Measurements from ENCODE around the gene RANBP10. TPM values are rescaled to one million over a fixed set of nuclear protein-coding genes. Genes with fewer than 3 reads are reported as not detected.

The RANBP10 gene
- total RNA-seq, 1 donor, result 8.6 TPM

DNA sequence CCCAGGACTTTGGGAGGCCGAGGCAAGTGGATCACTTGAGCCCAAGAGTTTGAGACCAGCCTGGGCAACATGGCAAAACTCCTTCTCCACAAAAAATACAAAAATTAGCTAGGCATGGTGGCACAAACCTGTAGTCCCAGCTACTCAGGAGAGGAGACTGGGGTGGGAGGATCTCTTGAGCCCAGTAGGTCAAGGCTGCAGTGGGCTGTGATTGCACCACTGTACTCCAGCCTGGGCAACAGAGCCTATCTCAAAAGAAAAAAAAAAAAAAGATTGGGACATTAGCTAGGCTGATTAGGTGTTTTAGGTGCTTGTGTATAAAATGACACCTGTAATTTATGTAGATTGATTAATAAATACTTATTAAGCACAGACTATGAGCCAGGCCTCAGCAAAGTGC is 97.3 kb downstream of the RANBP10 start:
- TF ChIP-seq, protein P1, sequence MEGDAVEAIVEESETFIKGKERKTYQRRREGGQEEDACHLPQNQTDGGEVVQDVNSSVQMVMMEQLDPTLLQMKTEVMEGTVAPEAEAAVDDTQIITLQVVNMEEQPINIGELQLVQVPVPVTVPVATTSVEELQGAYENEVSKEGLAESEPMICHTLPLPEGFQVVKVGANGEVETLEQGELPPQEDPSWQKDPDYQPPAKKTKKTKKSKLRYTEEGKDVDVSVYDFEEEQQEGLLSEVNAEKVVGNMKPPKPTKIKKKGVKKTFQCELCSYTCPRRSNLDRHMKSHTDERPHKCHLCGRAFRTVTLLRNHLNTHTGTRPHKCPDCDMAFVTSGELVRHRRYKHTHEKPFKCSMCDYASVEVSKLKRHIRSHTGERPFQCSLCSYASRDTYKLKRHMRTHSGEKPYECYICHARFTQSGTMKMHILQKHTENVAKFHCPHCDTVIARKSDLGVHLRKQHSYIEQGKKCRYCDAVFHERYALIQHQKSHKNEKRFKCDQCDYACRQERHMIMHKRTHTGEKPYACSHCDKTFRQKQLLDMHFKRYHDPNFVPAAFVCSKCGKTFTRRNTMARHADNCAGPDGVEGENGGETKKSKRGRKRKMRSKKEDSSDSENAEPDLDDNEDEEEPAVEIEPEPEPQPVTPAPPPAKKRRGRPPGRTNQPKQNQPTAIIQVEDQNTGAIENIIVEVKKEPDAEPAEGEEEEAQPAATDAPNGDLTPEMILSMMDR (IDR thresholded peaks at IDR 0.05; ENCODE audit: insufficient read depth, low read depth, low read length), result no peak
- no peak for DNase-seq (ENCODE audit: low read depth)
- no peak overlapping the region for H3K4me3 ChIP-seq (ENCODE audit: low read depth, low read length)

DNA sequence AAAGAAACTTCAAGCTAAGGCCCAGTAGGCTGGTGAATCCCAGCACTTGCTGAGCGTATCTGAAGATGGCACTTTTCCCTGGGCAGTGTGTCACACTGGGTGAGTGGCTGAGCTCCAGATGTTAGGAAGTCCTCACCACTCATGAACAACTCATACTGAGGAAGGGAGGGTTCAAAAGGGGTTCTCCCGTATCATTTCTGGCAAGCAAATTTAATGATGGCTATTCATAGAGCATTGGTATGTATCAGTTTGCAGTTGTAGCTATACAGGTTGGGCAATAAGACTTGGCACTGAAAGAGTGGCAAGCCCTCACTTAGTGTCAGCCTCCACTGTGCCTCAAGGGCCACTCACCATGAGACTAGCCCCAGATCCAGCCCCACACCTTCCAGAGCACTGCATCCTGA is 98.0 kb downstream of the RANBP10 start:
- TF ChIP-seq, protein P1 (IDR thresholded peaks at IDR 0.05; ENCODE audit: insufficient read depth, low read depth, low read length), result no peak
- H3K4me3 ChIP-seq (ENCODE audit: low read depth, low read length), result no peak overlapping the region
- DNase-seq (ENCODE audit: low read depth), result no peak

DNA sequence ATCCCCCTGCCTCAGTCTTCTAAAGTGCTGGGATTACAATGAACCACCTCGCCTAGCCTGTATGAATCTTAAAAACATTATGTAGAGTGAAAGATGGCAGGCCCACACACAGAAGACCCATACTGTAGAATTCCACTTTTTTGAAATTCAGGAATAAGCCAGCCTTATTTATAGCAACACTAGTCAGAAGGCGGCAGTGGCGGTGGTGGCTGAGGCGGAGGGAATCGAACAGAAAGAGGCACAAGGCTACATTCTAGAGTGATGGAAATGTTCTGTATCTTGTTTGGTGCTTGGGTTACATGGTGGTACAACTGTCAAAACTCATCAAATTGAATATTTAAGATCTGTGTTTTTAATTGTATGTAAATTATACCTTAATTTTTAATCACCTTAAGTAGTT is 98.6 kb downstream of the RANBP10 start:
- TF ChIP-seq, protein P1 (IDR thresholded peaks at IDR 0.05; ENCODE audit: insufficient read depth, low read depth, low read length), result no peak
- DNase-seq (ENCODE audit: low read depth), result no peak
- no peak overlapping the region for H3K4me3 ChIP-seq (ENCODE audit: low read depth, low read length)

DNA sequence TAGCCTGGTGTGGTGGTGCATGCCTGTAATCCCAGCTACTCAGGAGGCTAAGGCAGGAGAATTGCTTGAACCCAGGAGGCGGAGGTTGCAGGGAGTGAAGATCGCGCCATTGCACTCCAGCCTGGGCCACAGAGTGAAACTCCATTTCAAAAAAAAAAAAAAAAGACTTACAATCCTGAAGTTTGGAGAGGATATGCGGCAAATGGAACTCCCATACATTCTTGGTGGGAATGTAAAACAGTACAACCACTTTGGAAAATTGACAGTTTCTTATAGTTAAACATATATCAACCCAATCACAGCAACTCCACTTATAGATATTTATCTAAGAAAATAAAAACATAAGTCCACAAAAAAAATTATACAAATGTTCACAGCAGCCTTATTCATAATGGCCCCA is 99.2 kb downstream of the RANBP10 start:
- TF ChIP-seq, protein P1 (IDR thresholded peaks at IDR 0.05; ENCODE audit: insufficient read depth, low read depth, low read length), result no peak
- no peak overlapping the region for H3K4me3 ChIP-seq (ENCODE audit: low read depth, low read length)
- no peak for DNase-seq (ENCODE audit: low read depth)

DNA sequence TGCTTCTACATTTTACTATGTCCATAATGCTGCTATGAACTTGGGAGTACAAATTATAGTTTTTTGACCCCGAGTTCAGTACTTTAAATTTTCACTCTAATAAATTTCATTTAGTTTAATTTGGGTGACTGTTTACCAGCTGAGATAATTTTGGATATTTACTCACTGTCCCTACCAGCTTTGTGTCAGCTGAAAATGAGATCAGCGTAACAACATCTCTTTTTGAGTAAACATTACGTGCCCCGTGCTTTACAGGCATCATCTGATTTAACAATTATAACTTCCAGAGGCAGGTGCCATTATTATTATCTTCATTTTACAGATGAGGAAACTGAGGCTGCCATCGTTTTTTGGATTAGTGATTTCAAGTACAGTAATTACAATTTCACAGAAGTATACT is 102.2 kb downstream of the RANBP10 start:
- H3K4me3 ChIP-seq (ENCODE audit: low read depth, low read length), result no peak overlapping the region
- TF ChIP-seq, protein P1 (IDR thresholded peaks at IDR 0.05; ENCODE audit: insufficient read depth, low read depth, low read length), result no peak
- no peak for DNase-seq (ENCODE audit: low read depth)

DNA sequence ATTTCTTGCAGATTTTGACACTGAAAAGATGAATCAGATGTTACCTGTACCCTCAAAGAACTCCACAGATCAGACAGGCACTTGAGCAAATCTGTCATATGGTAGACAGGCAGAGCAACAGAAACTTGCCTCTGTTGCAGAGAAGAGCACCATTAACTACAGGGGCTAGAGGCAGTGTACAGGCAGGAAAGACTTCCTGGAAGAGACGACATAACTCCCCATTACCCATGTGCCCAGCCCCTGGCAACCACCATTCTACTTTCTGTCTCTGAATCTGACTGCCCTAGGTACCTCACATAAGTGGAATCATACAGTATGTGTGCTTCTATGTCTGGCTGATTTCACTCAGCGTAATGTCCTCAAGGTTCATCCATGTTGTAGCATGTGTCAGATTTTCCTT is 102.7 kb downstream of the RANBP10 start:
- no peak for DNase-seq (ENCODE audit: low read depth)
- H3K4me3 ChIP-seq (ENCODE audit: low read depth, low read length), result no peak overlapping the region
- TF ChIP-seq, protein P1 (IDR thresholded peaks at IDR 0.05; ENCODE audit: insufficient read depth, low read depth, low read length), result no peak

DNA sequence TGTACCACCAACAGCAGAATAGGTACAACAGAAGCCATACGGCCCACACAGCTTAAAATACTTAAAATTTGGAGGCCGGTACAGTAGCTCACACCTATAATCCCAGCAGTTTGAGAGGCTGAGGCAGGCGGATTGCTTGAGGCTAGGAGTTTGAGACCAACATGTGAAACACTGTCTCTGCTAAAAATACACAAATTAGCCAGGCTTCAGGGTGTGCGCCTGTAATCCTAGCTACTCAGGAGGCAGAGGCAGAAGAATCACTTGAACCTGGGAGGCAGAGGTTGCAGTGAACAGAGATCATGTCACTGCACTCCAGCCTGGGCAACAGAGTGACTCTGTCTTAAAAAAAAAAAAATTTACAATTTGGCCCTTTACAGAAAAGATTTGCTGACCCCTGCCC is 104.2 kb downstream of the RANBP10 start:
- DNase-seq (ENCODE audit: low read depth), result no peak
- no peak overlapping the region for H3K4me3 ChIP-seq (ENCODE audit: low read depth, low read length)
- TF ChIP-seq, protein P1 (IDR thresholded peaks at IDR 0.05; ENCODE audit: insufficient read depth, low read depth, low read length), result no peak
